ENCODE measurements around the gene DNAJC6.
A peak's percentile ranks its signal among the peaks of the same experiment; 100 is the strongest.

Gene DNAJC6

DNA sequence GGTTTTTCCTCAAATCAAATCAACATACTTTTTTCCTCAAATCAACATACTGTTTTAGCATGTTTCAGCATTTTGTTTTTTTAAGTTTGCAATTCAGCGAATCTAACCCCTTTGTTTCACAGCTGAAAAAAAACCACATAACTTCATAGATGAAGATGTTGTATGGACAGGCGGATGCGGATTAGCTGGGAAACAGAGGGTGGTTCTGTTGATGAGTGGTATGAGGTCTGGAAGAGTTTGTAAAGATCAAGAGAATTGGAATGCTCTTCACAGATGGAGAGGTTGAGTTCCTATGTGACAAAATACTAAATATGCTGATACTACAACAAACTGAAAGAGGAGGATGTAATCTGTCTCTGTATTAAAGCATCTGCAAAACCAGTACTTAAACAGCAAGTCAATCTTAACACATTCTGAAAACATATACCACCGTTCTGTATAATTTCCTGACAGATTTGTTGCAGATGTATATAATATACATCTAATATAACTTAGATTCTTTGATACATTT lies 100.5 kb downstream of the DNAJC6 start:
- no peak for DNase-seq

DNA sequence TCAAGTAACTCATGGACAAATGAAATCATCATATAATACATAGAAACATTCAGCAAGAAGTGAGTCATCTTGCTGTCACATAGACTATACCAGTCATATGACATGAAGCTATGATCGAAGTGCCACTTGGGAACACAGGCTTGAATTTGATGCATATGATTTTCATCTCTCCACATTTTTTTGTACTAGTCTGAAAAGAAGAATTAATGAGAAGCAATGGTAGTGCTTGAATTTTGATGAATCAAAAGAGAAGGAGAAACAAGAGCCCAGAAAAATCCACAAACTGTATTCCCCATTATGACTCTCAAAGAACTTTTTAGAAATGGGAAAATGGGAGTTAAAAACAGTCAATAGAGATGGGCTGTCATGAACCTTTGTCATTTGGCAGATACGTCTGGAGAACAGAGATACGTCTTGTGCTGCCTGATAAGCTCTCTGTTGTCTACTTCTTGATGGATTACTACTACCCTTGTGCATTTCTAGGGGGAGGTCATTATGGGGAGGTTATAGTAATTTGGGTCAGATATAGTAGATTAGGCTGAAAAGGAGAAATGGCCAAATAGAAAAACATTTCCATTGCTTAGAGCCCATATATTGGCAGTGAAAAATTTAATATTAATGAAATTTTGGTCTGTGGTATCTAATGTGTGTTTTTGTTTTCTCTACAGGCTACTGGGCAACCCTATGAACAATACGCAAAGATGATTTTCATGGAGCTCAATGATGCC lies 103.1 kb downstream of the DNAJC6 start:
- no peak for DNase-seq

DNA sequence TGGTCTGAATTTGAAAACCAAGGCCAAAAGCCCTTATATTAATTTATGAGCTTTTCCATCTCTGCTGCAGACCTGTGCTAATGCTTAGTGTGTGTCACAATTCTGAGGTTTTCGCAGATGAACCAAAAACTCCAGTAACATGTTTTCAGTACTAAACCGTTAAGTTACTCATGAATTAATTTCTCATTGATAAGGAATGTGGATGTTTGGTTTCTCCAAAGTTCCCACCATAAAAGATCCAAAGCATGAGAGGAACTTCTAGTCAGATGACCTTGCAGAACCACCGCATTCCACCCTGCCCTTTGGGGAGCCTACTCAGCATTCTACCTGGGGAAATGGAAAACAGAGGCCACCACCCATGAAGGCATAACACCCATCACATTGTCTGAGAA lies 103.6 kb downstream of the DNAJC6 start:
- DNase-seq: no peak

DNA sequence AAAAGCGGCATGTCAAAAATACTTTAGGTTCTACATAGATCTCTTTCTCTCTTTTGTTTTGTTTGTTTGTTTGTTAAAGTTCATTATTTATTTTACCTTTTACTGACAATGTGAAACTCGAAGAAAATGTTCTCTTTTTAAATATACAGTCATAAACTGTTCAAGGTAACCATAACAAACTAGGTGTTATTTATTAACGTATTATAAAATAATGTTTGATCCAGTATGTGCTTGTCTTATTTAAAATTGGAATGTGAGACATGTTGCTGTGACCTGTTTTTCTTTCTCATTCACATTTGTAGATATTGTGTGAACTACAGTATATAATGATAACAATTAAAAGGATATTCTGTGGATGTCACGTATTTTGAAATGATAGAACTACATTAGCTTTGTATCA lies 105.2 kb downstream of the DNAJC6 start:
- DNase-seq: no peak

DNA sequence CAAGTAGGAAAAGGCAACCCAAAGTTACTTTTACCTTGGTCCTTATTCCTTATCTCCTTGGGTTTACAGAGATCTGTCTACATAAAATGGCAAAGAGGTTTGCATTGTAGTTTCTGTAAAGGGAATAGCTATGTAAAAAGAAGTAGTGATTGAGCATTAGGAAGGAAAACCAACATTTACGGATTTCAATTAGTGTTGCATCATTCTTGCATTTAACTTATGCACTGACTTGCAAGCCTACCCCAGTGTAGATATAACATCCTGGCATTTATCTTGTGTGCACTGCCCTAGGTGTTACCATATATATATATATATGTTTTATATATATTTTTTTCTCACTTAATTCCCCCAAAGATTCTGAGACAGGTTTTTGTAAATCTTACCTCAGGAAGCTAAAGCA lies 107.4 kb downstream of the DNAJC6 start:
- DNase-seq: no peak

DNA sequence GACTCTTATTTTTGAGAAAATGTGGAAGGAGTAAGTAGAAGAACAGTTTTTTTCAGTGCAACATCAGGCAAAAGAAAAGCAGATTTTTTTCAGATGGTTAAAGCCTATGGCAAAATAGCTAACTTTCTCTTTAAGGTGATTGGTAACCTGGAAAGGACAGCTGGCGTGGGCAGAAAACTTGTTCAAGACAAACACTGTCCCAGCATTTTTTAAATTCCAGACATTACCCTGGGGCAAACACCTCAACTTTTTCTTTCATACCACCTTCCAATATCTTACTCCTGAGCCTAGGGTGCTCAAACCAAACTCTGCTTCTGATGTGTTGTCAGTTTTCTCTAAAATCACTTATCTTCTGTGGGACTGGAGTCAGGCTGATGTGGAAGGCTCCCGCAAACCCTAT lies 108.4 kb downstream of the DNAJC6 start:
- DNase-seq: no peak

DNA sequence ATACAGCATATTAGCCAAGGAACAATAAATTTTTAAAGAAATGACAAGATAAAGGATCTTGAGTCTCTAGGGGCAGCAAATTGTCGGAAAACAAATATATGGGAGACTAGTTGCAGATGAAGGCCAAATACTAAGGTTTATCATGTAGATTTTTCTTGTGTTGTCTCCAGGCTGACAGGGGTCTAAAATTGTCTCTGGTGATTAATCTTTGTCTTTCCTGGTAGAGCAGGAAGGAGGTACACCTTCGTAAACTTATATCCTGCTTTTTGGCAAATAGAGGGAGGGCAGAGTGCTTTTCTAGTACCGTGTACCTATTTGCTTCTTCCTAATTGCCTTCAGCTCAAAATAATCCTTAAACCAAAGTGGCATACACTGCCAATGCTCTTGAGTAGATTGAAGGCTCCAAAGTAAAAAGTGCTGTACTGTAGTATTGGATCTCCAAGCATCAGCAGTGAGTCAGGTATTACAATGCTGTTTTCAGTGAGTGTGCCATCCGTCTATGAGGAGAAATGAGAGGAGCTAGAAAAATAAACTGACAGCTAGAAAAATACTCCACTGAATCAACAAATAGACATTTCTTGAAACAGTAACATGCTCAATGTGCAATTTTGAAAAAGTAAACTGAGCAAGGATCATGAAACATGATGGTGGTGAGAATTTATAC lies 109.3 kb downstream of the DNAJC6 start:
- no peak for DNase-seq

DNA sequence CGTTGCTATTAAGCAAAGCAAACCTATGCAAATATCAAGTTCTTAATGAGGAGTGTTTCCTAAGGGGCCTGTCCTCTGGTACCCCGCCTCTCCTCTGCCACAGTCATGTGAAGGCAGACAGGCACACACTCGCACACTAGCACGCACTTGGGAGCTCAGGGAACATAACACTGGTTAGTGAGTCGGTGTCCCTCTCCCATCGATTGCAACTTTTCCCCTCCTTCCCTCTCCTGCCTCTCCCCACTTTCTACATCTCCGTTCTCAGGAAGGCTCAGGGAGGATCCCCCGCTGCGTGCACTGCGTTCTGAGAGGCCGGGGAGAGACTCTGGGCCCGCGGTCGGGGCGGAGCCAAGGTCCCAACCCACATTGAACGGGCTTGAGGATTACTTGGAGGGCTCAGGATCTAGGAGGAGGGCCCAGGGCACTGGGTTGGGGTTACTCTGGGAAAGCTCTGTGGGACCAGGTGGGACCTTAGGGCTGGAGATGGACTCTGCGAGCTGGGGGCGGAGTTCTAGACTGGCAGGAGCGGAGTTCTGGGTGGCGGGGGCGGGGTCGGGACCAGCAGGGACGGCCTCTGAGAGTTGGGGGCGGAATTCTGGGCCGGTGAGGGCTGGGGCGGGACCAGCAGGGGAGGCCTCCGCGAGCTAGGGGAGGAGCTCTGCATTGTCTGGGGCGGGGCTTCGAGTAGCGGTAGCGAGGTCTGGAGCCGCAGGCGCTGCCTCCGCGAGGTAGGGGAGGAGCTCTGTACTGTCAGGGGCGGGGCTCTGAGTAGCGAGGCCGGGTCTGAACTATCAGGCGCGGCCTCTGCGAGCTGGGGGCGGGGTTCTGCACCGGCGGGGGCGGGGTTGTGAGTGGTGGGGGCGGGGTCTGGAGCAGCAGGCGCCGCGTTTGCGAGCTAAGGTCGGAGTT lies 110.6 kb downstream of the DNAJC6 start:
- DNase-seq: peak; percentile 98

DNA sequence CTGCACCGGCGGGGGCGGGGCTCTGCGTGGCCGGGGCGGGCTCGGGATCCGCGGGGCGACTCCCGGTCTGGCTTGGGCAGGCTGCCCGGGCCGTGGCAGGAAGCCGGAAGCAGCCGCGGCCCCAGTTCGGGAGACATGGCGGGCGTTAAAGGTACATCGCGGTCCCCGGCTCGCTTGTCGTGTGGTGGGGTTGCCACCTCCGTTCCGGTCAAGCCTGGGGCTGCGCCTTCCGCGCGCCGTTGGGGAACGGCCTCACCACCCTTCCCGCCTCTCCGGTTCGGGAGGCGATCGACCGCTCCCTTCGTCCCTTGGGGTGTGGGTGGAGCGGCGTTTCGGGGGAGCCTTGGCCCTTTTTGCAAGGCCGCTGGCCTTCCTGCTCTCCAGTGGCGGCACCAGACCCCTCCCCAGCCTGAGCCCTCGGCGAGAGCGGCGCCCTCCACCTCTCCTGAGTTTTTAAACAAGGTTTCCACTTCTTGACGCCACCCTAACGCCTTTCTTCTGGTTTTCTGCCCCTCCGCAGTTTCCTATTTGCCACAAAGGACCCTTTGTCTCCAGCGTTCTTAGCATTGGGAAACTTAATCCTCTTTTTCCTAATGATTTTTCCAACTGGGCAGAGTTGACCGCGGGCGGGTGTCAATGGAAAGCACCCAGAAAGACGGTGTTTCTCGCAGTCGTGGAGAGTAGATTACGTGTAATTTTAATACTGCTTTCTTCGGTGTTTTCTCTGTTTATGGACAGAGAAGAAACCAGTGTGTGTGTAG lies 111.4 kb downstream of the DNAJC6 start, which contains the start of the genes LEPR and LEPROT:
TSS of gene LEPR (plus strand) at position 79 of the 761 bp plus-strand sequence. CDS start 144,898 bp downstream, outside the sequence.
TSS of gene LEPROT (plus strand) at position 79 of the 761 bp plus-strand sequence. CDS start at position 136, 57 bp downstream.
- DNase-seq: peak; percentile 61

DNA sequence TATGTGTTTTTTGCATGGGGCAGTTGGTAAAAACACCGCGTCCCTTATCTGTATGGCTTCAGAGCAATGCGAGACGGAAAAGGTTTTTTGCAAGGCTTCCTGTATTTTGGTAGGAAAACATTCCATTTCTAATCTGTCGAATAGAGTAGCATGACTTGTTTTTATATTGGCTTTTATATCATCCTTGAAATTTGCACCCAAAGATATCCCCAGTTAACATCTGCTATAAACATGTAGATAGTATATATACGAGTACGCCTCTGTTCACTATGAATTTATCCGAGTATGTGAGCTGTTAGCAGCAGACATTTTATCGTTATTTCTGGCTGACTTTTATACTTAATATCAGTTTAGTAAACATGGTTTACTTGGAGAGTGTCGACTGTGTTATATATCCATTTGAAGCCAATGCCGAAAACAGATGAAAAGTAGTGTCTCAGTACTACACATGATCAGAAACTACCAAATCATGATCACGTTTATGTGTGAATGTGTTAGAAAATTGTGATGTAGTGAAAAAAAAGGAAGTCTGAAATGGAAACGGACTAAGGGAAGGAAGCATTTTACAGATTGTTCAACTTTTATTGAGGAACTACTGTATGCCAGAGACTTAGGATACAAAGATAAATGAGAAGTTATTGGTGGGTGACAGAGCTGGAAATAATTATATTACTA lies 112.1 kb downstream of the DNAJC6 start:
- DNase-seq: no peak

DNA sequence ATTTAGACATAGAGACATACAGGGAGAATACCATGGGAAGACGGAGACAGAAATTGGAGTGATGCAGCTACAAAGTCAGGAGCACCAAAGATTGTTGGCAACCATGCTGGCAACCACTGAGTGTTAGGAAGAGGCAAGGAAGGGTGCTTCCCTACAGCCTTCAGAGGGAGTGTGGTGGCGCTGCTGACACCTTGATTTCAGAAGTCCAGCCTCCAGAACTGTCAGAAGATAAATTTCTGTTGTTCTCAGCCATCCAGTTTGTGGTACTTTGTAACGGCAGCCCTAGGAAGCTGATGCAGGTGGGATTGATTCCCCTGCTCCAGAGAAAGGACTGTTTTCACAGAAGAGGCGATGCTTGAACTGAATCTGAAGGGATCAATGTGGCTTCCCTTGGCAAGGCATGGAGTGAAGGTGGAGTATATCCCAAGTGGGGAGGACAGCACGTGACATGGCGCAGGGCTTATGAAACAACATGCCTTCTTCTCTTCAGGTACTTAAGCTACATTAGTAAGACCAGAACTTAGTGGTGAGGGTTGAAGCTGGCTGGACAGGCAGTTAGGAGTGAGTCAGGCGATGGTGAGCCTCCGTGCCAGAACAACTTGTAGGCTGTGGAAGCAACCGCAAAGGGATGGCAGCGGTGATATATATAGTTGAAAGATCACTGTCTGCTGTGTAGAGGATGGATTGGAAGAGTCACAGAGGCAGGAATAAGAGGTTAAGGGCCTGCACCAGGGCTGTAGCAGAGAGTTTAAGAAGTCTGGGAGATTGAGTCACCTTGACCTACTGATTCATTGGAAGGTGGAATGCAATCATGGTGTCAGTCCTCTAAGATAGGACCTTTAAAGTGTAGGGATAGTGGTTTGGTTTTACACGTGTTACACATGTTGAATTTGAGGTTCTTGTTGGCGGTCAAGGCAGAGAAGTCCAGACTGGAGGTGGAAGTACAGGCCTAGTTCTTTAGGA lies 113.2 kb downstream of the DNAJC6 start:
- DNase-seq: peak; percentile 5

DNA sequence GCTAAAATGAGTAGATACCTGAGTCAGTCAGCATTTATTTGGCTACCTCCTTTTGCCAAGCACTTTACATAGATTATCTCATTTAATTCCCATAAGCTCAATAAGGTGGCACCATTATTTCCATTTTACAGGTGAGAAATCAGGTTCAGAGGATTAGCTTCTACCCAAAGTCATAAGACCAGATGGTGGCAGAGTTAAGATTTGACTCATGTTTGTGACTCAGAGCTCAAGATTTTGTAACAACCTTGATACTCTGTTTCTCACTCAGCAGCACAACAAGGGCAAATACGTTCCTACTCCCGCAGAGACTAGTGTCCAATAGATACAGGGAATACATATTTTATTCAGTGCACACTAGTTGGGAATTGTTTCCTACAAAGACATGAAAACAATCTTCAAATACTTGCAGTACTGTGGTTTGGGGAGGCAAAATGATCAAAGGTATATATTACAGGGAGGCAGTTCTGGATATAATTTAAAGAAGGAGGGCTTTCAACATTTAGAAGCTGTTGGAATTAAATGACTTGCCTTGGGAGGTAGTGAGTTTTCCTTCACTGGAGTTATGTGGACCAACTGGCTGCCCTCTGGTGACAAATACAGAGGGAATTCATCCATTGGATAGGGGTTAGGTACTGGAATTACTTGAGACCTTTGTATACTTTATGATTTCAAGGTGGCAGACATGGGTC lies 114.7 kb downstream of the DNAJC6 start:
- DNase-seq: no peak

DNA sequence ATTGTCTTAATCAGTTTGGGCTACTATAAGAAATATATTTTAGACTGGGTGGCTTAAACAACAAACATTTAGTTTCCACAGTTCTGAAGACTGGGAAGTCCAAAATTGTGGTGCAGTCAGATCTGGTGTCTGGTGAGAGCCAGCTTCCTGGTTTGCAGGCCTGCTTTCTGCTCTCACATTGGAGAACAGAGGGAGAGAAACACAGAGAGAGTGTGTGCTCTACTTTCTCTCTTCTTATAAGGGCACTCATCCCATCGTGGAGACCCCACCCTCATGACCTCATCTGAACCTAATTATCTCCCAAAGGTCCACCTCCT lies 115.2 kb downstream of the DNAJC6 start:
- no peak for DNase-seq

DNA sequence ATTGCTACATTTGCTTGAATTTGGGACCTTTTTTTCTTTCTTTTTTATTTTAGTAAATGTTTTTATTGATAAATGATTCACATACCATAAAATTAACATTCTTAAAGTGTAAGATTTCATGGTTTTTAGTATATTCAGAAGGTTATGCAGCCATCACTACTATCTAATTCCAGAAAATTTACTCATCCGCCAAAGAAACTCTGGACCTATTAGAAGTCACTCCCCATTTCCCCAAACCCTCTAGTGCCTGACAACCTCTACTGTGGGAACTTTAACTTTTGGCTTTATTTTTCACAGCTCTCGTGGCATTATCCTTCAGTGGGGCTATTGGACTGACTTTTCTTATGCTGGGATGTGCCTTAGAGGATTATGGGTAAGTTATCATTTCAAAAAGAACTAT lies 115.7 kb downstream of the DNAJC6 start:
- DNase-seq: no peak

DNA sequence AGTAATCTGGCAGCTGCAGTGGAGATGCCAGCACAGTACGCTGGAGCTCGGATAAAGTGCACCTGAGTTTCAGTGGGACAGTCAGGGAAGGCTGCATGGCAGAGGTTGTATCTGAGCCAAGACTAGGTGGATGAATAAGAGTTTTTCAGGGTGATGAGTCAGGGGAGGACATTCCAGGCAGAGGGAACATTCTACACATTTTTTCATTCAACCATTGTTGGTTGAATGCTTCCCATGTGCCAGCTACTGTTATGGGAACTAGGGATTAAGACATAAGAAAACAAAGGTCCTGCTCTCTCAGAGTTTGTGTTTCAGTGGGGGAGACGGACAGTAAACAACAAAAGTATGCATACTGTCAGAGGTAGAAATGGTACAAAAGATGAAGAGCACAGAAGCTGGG lies 116.4 kb downstream of the DNAJC6 start:
- no peak for DNase-seq

DNA sequence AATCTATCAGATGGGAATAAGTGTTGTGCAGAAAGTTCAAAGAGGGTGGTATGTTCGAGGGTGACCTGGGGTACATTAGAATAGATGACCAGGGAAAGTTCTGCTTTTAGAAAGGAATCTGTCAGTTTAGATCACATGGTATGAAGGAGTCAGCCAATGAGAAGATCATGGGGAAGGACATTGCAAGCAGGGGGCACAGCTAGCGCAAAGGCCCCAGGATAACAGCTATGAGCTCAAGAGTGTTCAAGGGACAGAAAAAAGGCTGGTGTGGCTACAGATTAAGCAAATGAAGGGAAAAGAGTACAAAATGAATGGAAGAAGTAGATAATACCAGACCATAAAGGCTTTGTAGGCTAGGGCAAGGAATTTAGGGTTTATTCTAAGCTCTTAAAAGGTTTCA lies 119.7 kb downstream of the DNAJC6 start:
- DNase-seq: no peak

DNA sequence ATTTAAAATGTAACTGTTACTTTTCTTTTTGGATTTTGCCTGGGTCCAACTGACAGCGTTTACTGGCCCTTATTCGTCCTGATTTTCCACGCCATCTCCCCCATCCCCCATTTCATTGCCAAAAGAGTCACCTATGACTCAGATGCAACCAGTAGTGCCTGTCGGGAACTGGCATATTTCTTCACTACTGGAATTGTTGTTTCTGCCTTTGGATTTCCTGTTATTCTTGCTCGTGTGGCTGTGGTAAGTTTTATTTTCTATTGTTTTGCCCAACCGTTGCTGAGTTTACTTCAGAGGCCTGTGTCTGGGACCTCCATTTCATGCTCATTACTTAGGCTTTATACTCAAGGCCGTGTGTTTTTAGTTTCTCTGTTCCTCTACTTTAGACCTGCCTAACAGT lies 120.5 kb downstream of the DNAJC6 start:
- no peak for DNase-seq

DNA sequence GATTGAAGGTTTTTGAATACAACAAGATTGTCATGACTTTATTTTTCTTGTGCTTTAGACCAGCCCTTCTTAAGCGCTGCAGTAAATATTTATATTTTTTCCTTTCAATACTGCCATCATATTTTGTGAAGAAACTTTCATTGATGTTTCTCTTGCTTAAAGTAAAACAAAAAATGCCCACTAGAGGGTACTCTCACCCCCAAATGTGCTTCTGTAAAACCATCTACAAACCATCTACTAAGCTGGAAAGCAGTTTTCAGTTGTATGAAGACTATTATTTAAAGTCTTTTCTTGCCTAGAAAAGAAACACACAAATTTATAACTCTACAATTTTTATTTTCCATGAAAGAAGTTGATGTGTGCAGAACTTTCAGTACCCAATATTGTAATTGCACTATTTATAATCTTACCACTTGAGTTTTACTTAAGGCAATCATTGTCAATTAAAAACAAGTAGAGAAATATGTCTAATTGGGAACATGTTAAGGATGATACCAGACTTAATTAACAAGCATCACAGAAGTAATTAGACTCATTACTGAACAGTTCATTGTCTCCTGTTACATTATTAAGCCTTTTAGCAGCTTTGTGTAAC lies 121.9 kb downstream of the DNAJC6 start:
- peak; percentile 32 for DNase-seq

DNA sequence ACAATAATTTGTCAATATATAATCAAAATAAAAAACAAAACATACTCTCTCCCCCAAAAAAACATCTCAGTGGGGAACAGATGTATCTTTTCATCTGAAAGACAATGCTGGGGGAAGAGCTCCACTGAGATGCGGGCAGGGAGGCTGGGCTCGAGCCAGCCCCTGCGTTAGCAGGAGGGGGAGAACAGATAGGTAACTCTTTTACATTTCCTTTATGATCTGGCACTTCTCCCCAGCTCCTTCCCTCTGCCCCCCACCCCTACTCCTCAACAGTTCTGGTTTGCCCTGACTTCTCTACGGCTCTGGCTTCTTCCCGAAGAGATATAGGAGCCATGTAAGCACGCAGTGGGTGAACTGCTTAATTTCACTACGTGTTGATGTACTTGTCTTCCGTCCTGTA lies 123.6 kb downstream of the DNAJC6 start:
- no peak for DNase-seq

DNA sequence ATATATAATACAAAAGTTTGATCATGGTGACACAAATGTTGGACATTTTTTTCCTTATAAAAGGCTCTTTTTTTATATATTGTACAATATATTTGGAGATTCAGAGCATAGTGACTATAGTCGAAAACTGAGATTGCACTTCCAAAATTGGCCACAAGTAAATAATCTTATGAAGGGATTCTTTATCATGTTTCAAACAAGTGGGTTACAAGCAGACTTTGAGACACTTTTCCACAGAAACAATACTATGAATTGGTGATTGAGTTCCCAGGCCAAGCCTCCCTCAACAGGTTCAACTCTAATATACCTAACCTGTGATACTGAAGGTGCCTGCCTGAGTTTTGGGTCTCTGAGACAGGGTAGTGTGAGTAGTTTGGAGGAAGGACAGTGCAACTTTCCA lies 124.9 kb downstream of the DNAJC6 start:
- DNase-seq: no peak
